ENCODE measurements around the gene SLC24A4. TPM values are rescaled to one million over a fixed set of nuclear protein-coding genes. Genes with fewer than 3 reads are reported as not detected.
"Not testable (repeated sequence)": the region's sequence is repeated elsewhere in the genome, so short reads cannot be mapped to it uniquely, and the experiment has no call there.

The SLC24A4 gene
- polyA plus RNA-seq, 4 donors, result 0.16 to 0.31 TPM; not detected in 2

DNA sequence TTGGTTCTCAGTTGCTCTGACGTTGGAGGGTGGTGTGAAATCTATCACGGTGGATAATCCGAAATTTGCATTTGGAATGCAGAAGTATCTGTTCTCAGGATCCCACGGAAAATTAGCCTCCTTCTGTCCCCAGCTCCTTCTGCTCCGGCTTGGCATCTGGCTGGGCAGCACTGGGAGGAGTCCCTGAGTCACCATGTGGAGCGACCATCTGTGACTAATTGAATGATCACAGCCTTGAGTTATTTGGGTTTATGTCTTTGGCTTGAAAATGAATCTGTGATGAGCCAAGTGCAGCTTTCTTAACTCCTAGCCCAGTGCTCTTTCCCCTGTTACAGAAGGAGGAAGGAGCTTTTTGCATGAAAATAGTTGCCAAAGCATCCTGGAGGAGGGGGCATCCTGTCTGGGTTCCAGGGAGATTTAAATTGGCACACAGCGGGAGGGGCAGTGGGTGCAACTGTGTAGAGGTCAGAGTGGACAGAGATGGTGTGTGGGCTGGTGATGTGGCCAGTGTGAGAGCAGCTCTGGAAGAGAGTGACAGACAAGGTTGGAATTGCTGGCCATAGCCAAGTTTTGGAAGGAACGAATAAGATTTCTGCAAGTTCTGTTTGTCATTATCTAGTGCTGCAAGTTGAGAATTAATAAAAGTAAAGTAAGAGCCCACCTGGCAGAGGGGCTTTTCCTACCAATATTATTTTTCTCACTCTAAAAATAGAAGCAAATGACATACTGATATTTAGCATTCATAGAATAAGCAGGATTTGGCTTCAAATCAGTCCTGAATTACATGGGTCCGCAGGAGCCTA, 74.4 kb downstream of the SLC24A4 start:
- Histone ChIP-seq H3K4me1 (ENCODE audit: control insufficient read depth in 3 of 3, insufficient read depth in 2 of 3, low read depth in 1 of 3, low read length in 2 of 3) (no peaks in the 10 kb centered on the region), H3K9me3 (ENCODE audit: control insufficient read depth in 2 of 2, insufficient read depth in 1 of 2, low read depth in 1 of 2, low read length in 1 of 2) (no peaks in the 10 kb centered on the region), H3K27ac (ENCODE audit: low read depth in 1 of 3, low read length in 2 of 3) (no peak overlapping the region), H3K36me3 (ENCODE audit: control insufficient read depth in 3 of 3, insufficient read depth in 2 of 3, low read depth in 1 of 3, low read length in 3 of 3) (no peaks in the 10 kb centered on the region), H3K4me3 (ENCODE audit: low read depth in 1 of 3, low read length in 3 of 3) (no peak overlapping the region), H3K27me3 (ENCODE audit: control insufficient read depth in 3 of 3, insufficient read depth in 3 of 3, low read length in 3 of 3) (no peaks in the 10 kb centered on the region)
- WGBS, 3 donors, result 57 to 61% (median 59%) methylated on average over 9 of the region's 9 CpGs
- FAIRE-seq, result no peak
- DNase-seq, result no peak

DNA sequence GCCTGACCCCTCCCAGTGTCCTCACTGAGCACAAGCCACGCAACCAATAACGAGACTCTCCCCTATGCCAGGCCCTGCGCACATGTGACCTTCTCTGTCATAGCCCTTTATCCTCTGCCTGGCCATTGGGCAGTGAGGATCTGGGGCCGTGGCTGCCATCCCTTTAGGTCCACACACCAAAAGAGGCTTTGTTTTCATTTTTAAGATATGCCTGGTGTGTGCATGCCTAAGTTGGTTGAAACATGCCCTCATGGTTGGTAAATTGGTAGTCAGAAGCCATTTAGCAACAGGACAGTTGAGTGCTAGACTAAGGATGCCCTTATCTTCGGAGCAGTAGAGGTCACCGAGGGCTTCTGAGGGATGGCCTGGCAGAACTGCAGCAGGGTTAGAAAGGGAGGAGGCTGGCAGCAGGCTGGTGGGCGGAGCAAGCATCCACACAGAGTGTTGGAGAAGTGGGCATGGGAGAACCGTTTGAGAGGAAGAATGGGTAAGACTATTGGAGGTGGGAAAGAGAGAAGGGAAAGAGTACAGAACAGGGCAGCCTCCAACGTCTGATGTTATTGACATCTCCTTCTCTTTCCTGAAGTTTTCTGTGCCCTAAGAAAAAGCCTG, 75.1 kb downstream of the SLC24A4 start:
- H3K27me3 ChIP-seq (ENCODE audit: control insufficient read depth in 3 of 3, insufficient read depth in 3 of 3, low read length in 3 of 3), result no peaks in the 10 kb centered on the region
- 55 to 75% (median 67%) methylated on average over 9 of the region's 9 CpGs for WGBS, 3 donors
- peaks cover 0 to 6% of the 10 kb centered on the region in 2 donors for H3K9me3 ChIP-seq (ENCODE audit: control insufficient read depth in 2 of 2, insufficient read depth in 1 of 2, low read depth in 1 of 2, low read length in 1 of 2)
- no peak for DNase-seq
- no peak for FAIRE-seq
- no peaks in the 10 kb centered on the region for H3K4me1 ChIP-seq (ENCODE audit: control insufficient read depth in 3 of 3, insufficient read depth in 2 of 3, low read depth in 1 of 3, low read length in 2 of 3)
- H3K27ac ChIP-seq (ENCODE audit: low read depth in 1 of 3, low read length in 2 of 3), result no peak overlapping the region
- no peaks in the 10 kb centered on the region for H3K36me3 ChIP-seq (ENCODE audit: control insufficient read depth in 3 of 3, insufficient read depth in 2 of 3, low read depth in 1 of 3, low read length in 3 of 3)
- no peak overlapping the region for H3K4me3 ChIP-seq (ENCODE audit: low read depth in 1 of 3, low read length in 3 of 3)

DNA sequence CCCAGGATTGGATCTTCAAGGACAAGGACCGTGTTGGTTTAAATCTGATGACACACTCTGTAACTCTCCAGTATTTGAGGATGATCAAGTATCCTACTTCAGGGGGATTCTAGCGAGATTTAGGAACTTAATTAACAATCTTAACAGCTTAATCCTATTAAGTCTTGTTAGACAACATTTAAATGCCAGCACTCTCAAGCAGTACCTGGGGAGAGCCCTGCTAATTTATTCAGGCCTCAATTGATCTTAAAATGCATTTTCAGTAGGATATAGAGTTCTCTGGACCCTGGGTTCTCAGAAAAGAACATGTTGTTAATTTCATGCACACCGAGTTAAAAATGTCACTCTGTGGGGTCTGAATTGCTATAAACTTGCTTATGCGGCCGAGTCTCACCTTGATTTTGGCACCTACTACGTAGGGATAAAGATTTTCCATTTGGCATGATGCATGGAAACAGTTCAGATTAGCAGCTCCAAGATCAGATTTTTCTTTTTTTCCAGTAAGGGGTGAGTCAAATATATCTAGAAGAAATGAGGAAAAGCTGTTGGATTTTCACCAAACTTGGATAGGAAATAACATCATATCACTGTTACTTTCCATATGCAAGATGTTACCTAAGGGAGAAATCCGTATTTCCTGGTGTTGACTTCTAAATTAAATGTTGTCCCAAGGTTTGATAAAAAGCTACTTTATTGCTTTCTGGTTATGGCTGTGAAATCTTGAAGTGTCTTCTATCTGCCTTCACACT, 76.1 kb downstream of the SLC24A4 start:
- Histone ChIP-seq H3K9me3 (ENCODE audit: control insufficient read depth in 2 of 2, insufficient read depth in 1 of 2, low read depth in 1 of 2, low read length in 1 of 2) (peaks cover 0 to 7% of the 10 kb centered on the region in 2 donors), H3K27ac (ENCODE audit: low read depth in 1 of 3, low read length in 2 of 3) (no peak overlapping the region), H3K4me1 (ENCODE audit: control insufficient read depth in 3 of 3, insufficient read depth in 2 of 3, low read depth in 1 of 3, low read length in 2 of 3) (no peaks in the 10 kb centered on the region), H3K36me3 (ENCODE audit: control insufficient read depth in 3 of 3, insufficient read depth in 2 of 3, low read depth in 1 of 3, low read length in 3 of 3) (no peaks in the 10 kb centered on the region), H3K4me3 (ENCODE audit: low read depth in 1 of 3, low read length in 3 of 3) (no peak overlapping the region), H3K27me3 (ENCODE audit: control insufficient read depth in 3 of 3, insufficient read depth in 3 of 3, low read length in 3 of 3) (no peaks in the 10 kb centered on the region)
- FAIRE-seq (no peak), DNase-seq (no peak)
- 70 to 78% (median 77%) methylated on average over 7 of the region's 7 CpGs for WGBS, 3 donors

DNA sequence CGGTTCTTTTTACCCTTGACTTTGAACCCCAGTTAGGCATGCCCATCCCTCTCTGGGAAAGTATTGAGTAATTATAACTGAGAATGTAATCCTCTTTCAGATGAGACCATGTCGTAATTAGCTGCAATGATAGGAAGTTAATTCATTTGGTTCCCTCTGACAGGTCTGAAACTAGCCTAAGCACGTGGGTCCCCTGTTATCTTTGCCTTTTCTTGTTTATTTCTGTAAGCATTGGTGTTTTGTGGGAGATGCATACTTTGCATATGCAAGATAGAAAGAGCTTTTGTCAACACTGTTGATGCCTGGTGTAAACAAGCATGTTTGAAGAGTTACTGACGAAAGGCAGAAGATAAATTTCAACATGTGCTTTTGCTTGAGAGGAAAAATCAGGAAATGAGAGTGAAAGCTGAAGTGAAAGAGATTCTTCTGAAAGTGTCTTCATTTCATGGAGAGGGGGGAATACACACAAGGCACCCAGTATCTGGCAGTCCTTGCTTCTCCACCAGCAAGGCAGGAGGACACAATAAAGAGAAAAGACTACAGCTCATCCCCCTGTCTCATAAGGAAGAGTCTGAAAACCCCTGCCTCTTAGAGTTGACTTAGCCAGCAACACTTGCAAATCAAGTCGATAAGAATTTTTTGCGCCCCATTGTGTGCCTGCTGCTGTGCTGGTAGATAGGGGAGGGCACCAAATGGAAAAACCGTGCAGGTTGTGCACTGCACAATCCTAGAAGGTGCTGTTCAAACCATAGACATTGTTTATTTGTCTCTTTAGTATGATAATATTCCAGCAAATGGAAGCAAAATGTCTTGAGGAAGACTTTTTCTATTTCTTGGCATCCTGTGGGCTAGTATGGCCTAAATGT, 77.8 kb downstream of the SLC24A4 start:
- Histone ChIP-seq H3K27ac (ENCODE audit: low read depth in 1 of 3, low read length in 2 of 3) (no peak overlapping the region), H3K4me1 (ENCODE audit: control insufficient read depth in 3 of 3, insufficient read depth in 2 of 3, low read depth in 1 of 3, low read length in 2 of 3) (no peaks in the 10 kb centered on the region), H3K9me3 (ENCODE audit: control insufficient read depth in 2 of 2, insufficient read depth in 1 of 2, low read depth in 1 of 2, low read length in 1 of 2) (peaks cover 0 to 7% of the 10 kb centered on the region in 2 donors), H3K27me3 (ENCODE audit: control insufficient read depth in 3 of 3, insufficient read depth in 3 of 3, low read length in 3 of 3) (no peaks in the 10 kb centered on the region), H3K36me3 (ENCODE audit: control insufficient read depth in 3 of 3, insufficient read depth in 2 of 3, low read depth in 1 of 3, low read length in 3 of 3) (no peaks in the 10 kb centered on the region), H3K4me3 (ENCODE audit: low read depth in 1 of 3, low read length in 3 of 3) (no peak overlapping the region)
- WGBS, 3 donors, result 39 to 50% (median 46%) methylated on average over 7 of the region's 7 CpGs
- DNase-seq, result no peak
- no peak for FAIRE-seq

DNA sequence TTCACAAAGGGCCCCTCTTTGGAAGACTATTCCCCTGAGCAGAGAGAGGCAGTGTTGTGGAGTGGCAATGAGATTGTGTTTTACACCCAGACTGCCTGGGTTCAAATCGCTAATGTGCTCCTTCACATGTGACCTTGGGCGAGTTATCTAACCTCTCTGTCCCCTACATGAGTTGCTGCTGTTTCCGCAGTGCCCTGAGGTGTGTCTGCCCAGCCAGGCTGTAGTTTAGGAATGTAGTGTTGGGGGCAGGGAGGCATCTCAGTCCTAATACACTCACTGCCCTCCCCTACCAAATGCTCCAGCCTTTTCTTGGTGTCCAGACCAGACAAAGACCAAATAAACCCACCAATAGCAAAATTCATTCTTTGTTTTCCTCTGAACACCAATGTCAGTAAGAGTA, 78.6 kb downstream of the SLC24A4 start:
- H3K27ac ChIP-seq (ENCODE audit: low read depth in 1 of 3, low read length in 2 of 3), result no peak overlapping the region
- H3K4me1 ChIP-seq (ENCODE audit: control insufficient read depth in 3 of 3, insufficient read depth in 2 of 3, low read depth in 1 of 3, low read length in 2 of 3), result no peaks in the 10 kb centered on the region

DNA sequence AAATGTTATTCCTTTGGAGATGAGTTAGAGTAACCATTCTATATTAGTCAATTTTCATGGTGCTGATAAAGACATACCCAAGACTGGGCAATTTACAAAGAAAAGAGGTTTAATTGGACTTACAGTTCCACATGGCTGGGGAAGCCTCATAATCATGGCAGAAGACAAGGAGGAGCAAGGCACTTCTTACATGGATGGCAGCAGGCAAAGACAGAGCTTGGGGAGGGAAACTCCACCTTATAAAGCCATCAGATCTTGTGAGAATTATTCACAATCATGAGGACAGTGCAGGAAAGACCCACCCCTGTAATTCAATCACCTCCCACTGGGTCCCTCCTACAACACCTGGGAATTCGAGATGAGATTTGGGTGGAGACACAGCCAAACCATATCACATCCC, 79.5 kb downstream of the SLC24A4 start:
- not testable (repeated sequence) for H3K4me3 ChIP-seq (ENCODE audit: low read depth in 1 of 3, low read length in 3 of 3); DNase-seq; H3K27ac ChIP-seq (ENCODE audit: low read depth in 1 of 3, low read length in 2 of 3); H3K27me3 ChIP-seq (ENCODE audit: control insufficient read depth in 3 of 3, insufficient read depth in 3 of 3, low read length in 3 of 3); FAIRE-seq; H3K4me1 ChIP-seq (ENCODE audit: control insufficient read depth in 3 of 3, insufficient read depth in 2 of 3, low read depth in 1 of 3, low read length in 2 of 3); H3K36me3 ChIP-seq (ENCODE audit: control insufficient read depth in 3 of 3, insufficient read depth in 2 of 3, low read depth in 1 of 3, low read length in 3 of 3)
- H3K9me3 ChIP-seq (ENCODE audit: control insufficient read depth in 2 of 2, insufficient read depth in 1 of 2, low read depth in 1 of 2, low read length in 1 of 2), result peaks cover 0 to 15% of the 10 kb centered on the region in 2 donors
- WGBS, 3 donors, result 48 to 89% (median 68%) methylated on average over 1 of the region's 1 CpG

More for the DNA sequence above, 78.6 kb downstream of the SLC24A4 start:
- no peak overlapping the region for H3K4me3 ChIP-seq (ENCODE audit: low read depth in 1 of 3, low read length in 3 of 3)
- no peaks in the 10 kb centered on the region for H3K36me3 ChIP-seq (ENCODE audit: control insufficient read depth in 3 of 3, insufficient read depth in 2 of 3, low read depth in 1 of 3, low read length in 3 of 3)
- DNase-seq (no peak), FAIRE-seq (no peak)
- no peaks in the 10 kb centered on the region for H3K27me3 ChIP-seq (ENCODE audit: control insufficient read depth in 3 of 3, insufficient read depth in 3 of 3, low read length in 3 of 3)
- peaks cover 0 to 14% of the 10 kb centered on the region in 2 donors for H3K9me3 ChIP-seq (ENCODE audit: control insufficient read depth in 2 of 2, insufficient read depth in 1 of 2, low read depth in 1 of 2, low read length in 1 of 2)
- WGBS, 3 donors, result 26 to 60% (median 44%) methylated on average over 3 of the region's 3 CpGs

- peaks cover 0 to 15% of the 10 kb centered on the region in 2 donors for H3K9me3 ChIP-seq (ENCODE audit: control insufficient read depth in 2 of 2, insufficient read depth in 1 of 2, low read depth in 1 of 2, low read length in 1 of 2)
- H3K4me1 ChIP-seq (ENCODE audit: control insufficient read depth in 3 of 3, insufficient read depth in 2 of 3, low read depth in 1 of 3, low read length in 2 of 3), result peaks cover 0 to 3% (median 0%) of the 10 kb centered on the region in 3 donors
- no peak overlapping the region for H3K27ac ChIP-seq (ENCODE audit: low read depth in 1 of 3, low read length in 2 of 3)
- H3K36me3 ChIP-seq (ENCODE audit: control insufficient read depth in 3 of 3, insufficient read depth in 2 of 3, low read depth in 1 of 3, low read length in 3 of 3), result no peaks in the 10 kb centered on the region
- 78 to 90% (median 81%) methylated on average over 4 of the region's 4 CpGs for WGBS, 3 donors
- DNase-seq (no peak), FAIRE-seq (no peak)
- H3K27me3 ChIP-seq (ENCODE audit: control insufficient read depth in 3 of 3, insufficient read depth in 3 of 3, low read length in 3 of 3), result no peaks in the 10 kb centered on the region
- no peak overlapping the region for H3K4me3 ChIP-seq (ENCODE audit: low read depth in 1 of 3, low read length in 3 of 3)
Observed at GRCh38 chr14:92404018-92404417, 81.1 kb downstream of the SLC24A4 start.

GRCh38 chr14:92404421-92404820, 81.5 kb downstream of the SLC24A4 start:
- DNase-seq (no peak), FAIRE-seq (no peak)
- H3K4me3 ChIP-seq (ENCODE audit: low read depth in 1 of 3, low read length in 3 of 3), result no peak overlapping the region
- WGBS, 3 donors, result 63 to 67% (median 66%) methylated on average over 1 of the region's 1 CpG
- H3K9me3 ChIP-seq (ENCODE audit: control insufficient read depth in 2 of 2, insufficient read depth in 1 of 2, low read depth in 1 of 2, low read length in 1 of 2), result peaks cover 0 to 15% of the 10 kb centered on the region in 2 donors
- no peaks in the 10 kb centered on the region for H3K36me3 ChIP-seq (ENCODE audit: control insufficient read depth in 3 of 3, insufficient read depth in 2 of 3, low read depth in 1 of 3, low read length in 3 of 3)
- peaks cover 0 to 3% (median 0%) of the 10 kb centered on the region in 3 donors for H3K4me1 ChIP-seq (ENCODE audit: control insufficient read depth in 3 of 3, insufficient read depth in 2 of 3, low read depth in 1 of 3, low read length in 2 of 3)
- no peaks in the 10 kb centered on the region for H3K27me3 ChIP-seq (ENCODE audit: control insufficient read depth in 3 of 3, insufficient read depth in 3 of 3, low read length in 3 of 3)
- no peak overlapping the region for H3K27ac ChIP-seq (ENCODE audit: low read depth in 1 of 3, low read length in 2 of 3)
